HepG2 (cell line): ENCODE measurements around the gene NID1. TPM values are rescaled to one million over a fixed set of nuclear protein-coding genes. Genes with fewer than 3 reads are reported as not detected.
A peak's percentile ranks its signal among the peaks of the same experiment; 100 is the strongest.

ENCODE experiments used
- CAMTA2 ChIP-seq: sonication (generic); formaldehyde crosslinking; IDR thresholded peaks from 2 replicates; pipeline ENCODE4 v1.4.0; 2020; ENCODE audit warnings: mild to moderate bottlenecking, missing genetic modification reagents, borderline replicate concordance
- GATAD2A ChIP-seq: IDR thresholded peaks from 2 replicates; pipeline ENCODE4 v1.6.1; 2016
- MYPOP ChIP-seq: sonication (generic); formaldehyde crosslinking; IDR thresholded peaks from 2 replicates; pipeline ENCODE4 v1.8.1; 2023; ENCODE audit warnings: mild to moderate bottlenecking, moderate library complexity, missing genetic modification reagents
- PAX8 ChIP-seq: sonication (generic); formaldehyde crosslinking; IDR thresholded peaks from 2 replicates; pipeline ENCODE4 v1.8.0; 2022; ENCODE audit warnings: mild to moderate bottlenecking, missing genetic modification reagents, borderline replicate concordance
- PITX1 ChIP-seq: sonication (generic); formaldehyde crosslinking; IDR thresholded peaks from 2 replicates; pipeline ENCODE4 v1.5.1; 2020; ENCODE audit warnings: mild to moderate bottlenecking, missing genetic modification reagents
- SNAPC2 ChIP-seq: sonication (generic); formaldehyde crosslinking; IDR thresholded peaks from 2 replicates; pipeline ENCODE4 v1.8.1; 2022; ENCODE audit warnings: mild to moderate bottlenecking, missing genetic modification reagents
- TBX3 ChIP-seq: fragments of 450-650 bp; IDR thresholded peaks from 2 replicates; pipeline ENCODE4 v1.6.1; 2017; ENCODE audit warnings: antibody characterized with exemption, mild to moderate bottlenecking, inconsistent platforms, borderline replicate concordance
- THAP9 ChIP-seq: sonication (generic); formaldehyde crosslinking; IDR thresholded peaks from 2 replicates; pipeline ENCODE4; 2020; ENCODE audit warnings: missing genetic modification reagents, mild to moderate bottlenecking, borderline replicate concordance
- TP53 ChIP-seq: sonication (generic); formaldehyde crosslinking; conservative IDR thresholded peaks from 2 replicates; pipeline ENCODE4 v1.4.0; 2020; ENCODE audit warnings: missing genetic modification reagents
- ZBTB40 ChIP-seq, 2 experiments: fragments of 450-650 bp in 1 of 2; sonication (generic) in 1 of 2; formaldehyde crosslinking in 1 of 2; IDR thresholded peaks; 2 replicates each; pipeline versions ENCODE4 v1.6.1 to v1.8.0; 2016 to 2022; ENCODE audit warnings: antibody characterized with exemption in 1 of 2, mild to moderate bottlenecking in 1 of 2, missing genetic modification reagents in 1 of 2
- ZFP1 ChIP-seq: IDR thresholded peaks from 2 replicates; pipeline ENCODE4 v1.6.1; 2016
- ZIK1 ChIP-seq: sonication (generic); formaldehyde crosslinking; IDR thresholded peaks from 2 replicates; pipeline ENCODE4 v1.5.0; 2020; ENCODE audit warnings: mild to moderate bottlenecking, low read depth, missing genetic modification reagents, borderline replicate concordance
- ZNF275 ChIP-seq: sonication (generic); formaldehyde crosslinking; IDR thresholded peaks from 2 replicates; pipeline ENCODE4 v1.8.0; 2022; ENCODE audit warnings: missing genetic modification reagents, mild to moderate bottlenecking, inconsistent platforms, borderline replicate concordance
- polyA plus RNA-seq, 8 experiments: library from polyadenylated mRNA; depleted of rRNA in 3 of 8; stranded (reverse) in 7 of 8; unstranded in 1 of 8; fragments of >200 nt; fragmentation: Illumina TruSeq in 4 of 8; extraction: Trizol in 4 of 8; gene quantifications; 2 replicates each; pipeline versions ENCODE4 v1.2.1 to v1.2.3, GENCODE V29; 2011 to 2016; ENCODE audit warnings: low read depth in 4 of 8, missing spikeins in 1 of 8, mixed read lengths in 1 of 8; ENCODE audit not compliant: insufficient read depth in 1 of 8
- total RNA-seq, 5 experiments: library from RNA; depleted of rRNA; stranded (reverse); fragments of >200 nt; fragmentation: Illumina TruSeq; extraction: Trizol; gene quantifications; 2 replicates each; pipeline ENCODE4 v1.2.3, GENCODE V29; 2016; ENCODE audit warnings: low read depth in 1 of 5

Gene NID1
- total and polyA plus RNA-seq, 2 of the 13 experiments (the other 11 are each of a cell fraction or from before 2014, with no cell fraction given) = 50.2 to 56.1 TPM

GRCh38 chr1:236064674-236065508 lies at the start of gene NID1 (continued):
- TF ChIP-seq PAX8 (CRISPR knock-in tag) (no peak), TBX3 (no peak), PITX1 (0 out of 2 replicates have a peak, but pooled peaks have one; percentile 7), SNAPC2 (CRISPR knock-in tag) (peak; percentile 35), THAP9 (CRISPR knock-in tag) (peak; percentile 59; the same call in 1 of the 2 replicates), ZFP1 (CRISPR knock-in tag) (no peak; the same call in 1 of the 2 replicates), ZNF275 (no peak; the same call in 1 of the 2 replicates), ZBTB40 (IDR thresholded peaks at IDR 0.05) (no peak), ZBTB40 (CRISPR knock-in tag; IDR thresholded peaks at IDR 0.05) (peak; percentile 62; the same call in 1 of the 2 replicates), MYPOP (CRISPR knock-in tag) (peak; percentile 52; the same call in 1 of the 2 replicates), ZIK1 (peak; percentile 83; the same call in 1 of the 2 replicates), GATAD2A (CRISPR knock-in tag) (peak; percentile 51), CAMTA2 (CRISPR knock-in tag) (no peak), TP53 (no peak; the same call in 1 of the 2 replicates)
